ENCODE measurements around the gene AGBL5.

Gene AGBL5

GRCh38 chr2:27080140-27080469, 28.6 kb downstream of the AGBL5 start:
- no peak for DNase-seq

- no peak for DNase-seq
Measured at GRCh38 chr2:27080603-27080936, 29.1 kb downstream of the AGBL5 start.

GRCh38 chr2:27081984-27082772, 30.7 kb downstream of the AGBL5 start:
- no peak for DNase-seq

- DNase-seq: no peak
Measured at GRCh38 chr2:27082773-27083409, 31.4 kb downstream of the AGBL5 start.

- no peak for DNase-seq
Measured at GRCh38 chr2:27083410-27084296, 32.2 kb downstream of the AGBL5 start.

- DNase-seq: no peak
Measured at GRCh38 chr2:27084297-27085061, 33.0 kb downstream of the AGBL5 start.

- no peak for DNase-seq
Measured at GRCh38 chr2:27085062-27085672, 33.7 kb downstream of the AGBL5 start.

GRCh38 chr2:27085673-27086089, 34.2 kb downstream of the AGBL5 start:
- no peak for DNase-seq

GRCh38 chr2:27086090-27086723, 34.7 kb downstream of the AGBL5 start:
- peak; percentile 79 for DNase-seq

GRCh38 chr2:27086724-27087593, 35.5 kb downstream of the AGBL5 start, which contains the start of gene KHK:
TSS of gene KHK (plus strand) at chr2:27086772. CDS start at chr2:27087260, 488 bp downstream.
- DNase-seq: no peak

GRCh38 chr2:27087823-27088410, 36.4 kb downstream of the AGBL5 start:
- DNase-seq: no peak

GRCh38 chr2:27088634-27089033, 37.2 kb downstream of the AGBL5 start:
- DNase-seq: no peak

GRCh38 chr2:27089111-27089954, 37.9 kb downstream of the AGBL5 start:
- DNase-seq: no peak

- no peak for DNase-seq
Measured at GRCh38 chr2:27091746-27092695, 40.6 kb downstream of the AGBL5 start.

GRCh38 chr2:27092696-27093429, 41.4 kb downstream of the AGBL5 start:
- no peak for DNase-seq

GRCh38 chr2:27093430-27094352, 42.2 kb downstream of the AGBL5 start:
- DNase-seq: no peak
